Kidney epithelial cell (primary cell): Measurements from ENCODE around the gene CALML4. TPM values are rescaled to one million over a fixed set of nuclear protein-coding genes. Genes with fewer than 3 reads are reported as not detected.

Experiments
- DNase-seq: peaks from one replicate; pipeline ENCODE4 v3.0.0-alpha.2; 2010; ENCODE audit warnings: low read depth
- H3K27me3 ChIP-seq: 2 replicates; pipeline ENCODE4 v1.6.0; 2011; ENCODE audit warnings: low read length; ENCODE audit not compliant: control insufficient read depth, insufficient read depth
- H3K36me3 ChIP-seq: 2 replicates; pipeline ENCODE4 v1.5.1; 2011; ENCODE audit warnings: low read length; ENCODE audit not compliant: control insufficient read depth, insufficient read depth
- H3K4me3 ChIP-seq: 2 replicates; pipeline ENCODE4 v1.5.1; 2011; ENCODE audit warnings: low read depth, mild to moderate bottlenecking, control low read depth, low read length
- total RNA-seq: library from RNA; depleted of rRNA; stranded (reverse); fragments of >200 nt; gene quantifications from 2 replicates; pipeline ENCODE4 v1.2.3, GENCODE V29; 2015
- TF ChIP-seq, protein P1 (sequence below): IDR thresholded peaks from 2 replicates; pipeline ENCODE4 v1.5.1; 2011; ENCODE audit warnings: mild to moderate bottlenecking, moderate library complexity, low read length, control low read depth, inconsistent platforms; ENCODE audit not compliant: insufficient read depth, poor library complexity, severe bottlenecking

The CALML4 gene
- total RNA-seq, 1 donor from 2014 or later = 2.4 TPM

DNA sequence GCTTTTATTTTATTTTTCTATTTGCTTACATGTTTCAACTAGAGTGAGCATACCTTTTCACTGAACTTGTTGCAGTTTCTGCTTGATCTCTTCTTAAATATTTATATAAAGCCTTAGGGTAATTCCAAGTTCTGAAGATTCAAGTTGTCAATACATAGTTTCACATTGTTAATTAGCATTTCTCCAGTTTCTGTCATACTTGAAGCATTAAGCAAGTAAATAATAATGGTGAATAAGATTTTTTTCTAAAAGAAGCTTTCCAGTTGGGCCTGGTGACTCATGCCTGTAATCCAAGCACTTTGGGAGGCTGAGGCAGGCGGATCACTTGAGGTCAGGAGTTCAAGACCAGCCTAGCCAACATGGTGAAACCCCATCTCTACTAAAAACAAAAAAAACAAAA, 53.9 kb downstream of the CALML4 start:
- TF ChIP-seq, protein P1, sequence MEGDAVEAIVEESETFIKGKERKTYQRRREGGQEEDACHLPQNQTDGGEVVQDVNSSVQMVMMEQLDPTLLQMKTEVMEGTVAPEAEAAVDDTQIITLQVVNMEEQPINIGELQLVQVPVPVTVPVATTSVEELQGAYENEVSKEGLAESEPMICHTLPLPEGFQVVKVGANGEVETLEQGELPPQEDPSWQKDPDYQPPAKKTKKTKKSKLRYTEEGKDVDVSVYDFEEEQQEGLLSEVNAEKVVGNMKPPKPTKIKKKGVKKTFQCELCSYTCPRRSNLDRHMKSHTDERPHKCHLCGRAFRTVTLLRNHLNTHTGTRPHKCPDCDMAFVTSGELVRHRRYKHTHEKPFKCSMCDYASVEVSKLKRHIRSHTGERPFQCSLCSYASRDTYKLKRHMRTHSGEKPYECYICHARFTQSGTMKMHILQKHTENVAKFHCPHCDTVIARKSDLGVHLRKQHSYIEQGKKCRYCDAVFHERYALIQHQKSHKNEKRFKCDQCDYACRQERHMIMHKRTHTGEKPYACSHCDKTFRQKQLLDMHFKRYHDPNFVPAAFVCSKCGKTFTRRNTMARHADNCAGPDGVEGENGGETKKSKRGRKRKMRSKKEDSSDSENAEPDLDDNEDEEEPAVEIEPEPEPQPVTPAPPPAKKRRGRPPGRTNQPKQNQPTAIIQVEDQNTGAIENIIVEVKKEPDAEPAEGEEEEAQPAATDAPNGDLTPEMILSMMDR = no peak
- Histone ChIP-seq H3K36me3 (no peaks in the 10 kb centered on the region), H3K4me3 (no peak overlapping the region), H3K27me3 (no peaks in the 10 kb centered on the region)
- DNase-seq = no peak

DNA sequence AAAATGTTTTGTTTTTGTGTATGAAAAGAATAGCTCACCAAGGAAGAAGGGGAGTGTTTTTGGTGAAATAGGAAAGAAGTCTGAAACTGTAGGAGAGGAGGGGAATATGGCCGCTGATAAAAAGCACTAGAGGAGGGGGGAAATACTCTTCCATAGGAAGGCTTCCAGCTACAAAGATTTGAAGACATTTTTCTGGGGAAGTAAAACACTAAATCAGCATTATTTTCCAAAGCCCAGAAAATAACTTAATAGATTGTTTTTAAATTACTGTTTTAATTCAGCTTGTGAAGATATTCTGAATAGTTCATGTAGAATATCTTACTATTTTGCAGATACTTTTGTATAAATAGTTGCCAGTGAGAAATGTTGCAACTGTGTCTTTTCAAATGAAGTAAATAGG, 54.9 kb downstream of the CALML4 start:
- H3K27me3 ChIP-seq = no peaks in the 10 kb centered on the region
- no peak for DNase-seq
- no peaks in the 10 kb centered on the region for H3K36me3 ChIP-seq
- H3K4me3 ChIP-seq = no peak overlapping the region
- TF ChIP-seq, protein P1 = no peak

DNA sequence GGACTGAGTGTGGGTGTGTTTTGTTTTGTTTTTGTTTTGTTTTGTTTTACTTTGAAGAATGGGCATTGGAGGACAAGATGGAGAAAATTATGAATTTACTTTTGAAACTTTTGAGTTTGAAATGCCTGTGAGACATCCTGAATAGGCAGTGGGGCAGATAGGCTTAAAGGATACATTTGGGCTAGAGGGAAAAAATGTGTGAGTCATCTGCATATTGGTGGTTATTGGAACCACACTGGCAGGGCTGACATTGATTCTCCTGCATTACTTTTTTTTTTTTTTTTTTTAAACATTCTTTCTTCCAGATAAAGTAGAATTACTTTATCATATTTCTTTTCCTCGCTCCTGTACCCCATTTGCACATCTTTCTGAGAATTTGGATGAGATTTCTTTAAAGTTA, 56.1 kb downstream of the CALML4 start:
- Histone ChIP-seq H3K27me3 (no peaks in the 10 kb centered on the region), H3K4me3 (no peak overlapping the region), H3K36me3 (no peaks in the 10 kb centered on the region)
- TF ChIP-seq, protein P1 = no peak
- no peak for DNase-seq

DNA sequence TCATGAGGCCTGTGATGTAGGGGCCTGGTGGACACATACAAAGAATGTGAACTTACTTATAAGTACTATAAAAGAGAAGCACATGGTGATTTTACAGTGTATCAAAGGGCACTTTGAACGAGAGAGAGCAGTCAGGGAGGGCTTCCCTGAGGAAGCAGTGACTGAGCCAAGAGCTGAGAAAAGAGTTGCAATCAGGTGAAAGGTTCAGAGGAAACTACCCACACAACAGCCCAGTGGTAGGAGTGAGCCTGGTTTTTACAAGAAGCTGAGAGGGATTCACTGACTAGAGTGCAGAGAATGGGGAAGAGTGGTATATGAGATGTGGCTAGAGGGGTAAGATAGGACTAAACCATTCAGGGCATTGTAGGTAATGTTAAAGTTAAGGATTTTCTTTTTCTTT, 57.1 kb downstream of the CALML4 start:
- DNase-seq = no peak
- no peak overlapping the region for H3K4me3 ChIP-seq
- H3K27me3 ChIP-seq = no peaks in the 10 kb centered on the region
- H3K36me3 ChIP-seq = no peaks in the 10 kb centered on the region
- TF ChIP-seq, protein P1 = no peak

DNA sequence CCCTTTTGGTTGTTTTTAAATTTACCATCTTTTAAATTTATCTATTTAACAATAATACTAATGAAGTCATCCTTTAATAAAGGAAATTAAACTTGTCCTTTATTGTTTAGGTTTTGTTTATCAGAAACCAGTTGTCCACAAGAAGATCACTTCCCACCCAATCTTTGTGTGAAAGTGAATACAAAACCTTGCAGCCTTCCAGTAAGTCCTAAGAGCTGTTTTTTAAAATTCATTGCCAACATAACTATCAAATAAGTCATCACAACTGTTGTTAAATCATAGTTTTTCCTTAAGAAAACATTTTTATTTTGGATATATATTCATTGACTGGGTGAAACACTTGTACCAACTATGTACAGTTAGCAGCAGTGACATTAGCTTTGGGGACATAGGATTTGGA, 59.4 kb downstream of the CALML4 start:
- TF ChIP-seq, protein P1 = no peak
- no peak for DNase-seq
- Histone ChIP-seq H3K27me3 (no peaks in the 10 kb centered on the region), H3K4me3 (no peak overlapping the region), H3K36me3 (no peaks in the 10 kb centered on the region)

DNA sequence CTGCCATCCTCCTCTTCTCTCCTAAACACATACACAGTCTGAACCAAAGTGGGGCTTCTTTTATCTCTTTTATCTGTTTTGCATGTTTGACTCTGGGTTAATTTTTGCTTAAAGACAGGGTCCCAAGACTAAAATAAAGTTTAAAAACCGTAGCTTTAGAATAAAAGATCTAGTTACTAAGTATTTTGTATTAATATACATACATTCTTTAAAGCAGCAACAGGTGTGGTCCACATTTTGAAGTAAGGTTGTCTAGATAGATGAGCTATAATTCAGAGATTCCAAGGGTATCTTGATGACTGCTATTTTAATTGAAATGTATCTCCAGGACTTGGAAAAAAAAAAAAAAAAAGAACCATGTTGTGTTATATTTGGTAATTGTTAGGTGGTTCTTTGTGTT, 61.3 kb downstream of the CALML4 start:
- no peak for DNase-seq
- no peaks in the 10 kb centered on the region for H3K27me3 ChIP-seq
- TF ChIP-seq, protein P1 = no peak
- no peaks in the 10 kb centered on the region for H3K36me3 ChIP-seq
- no peak overlapping the region for H3K4me3 ChIP-seq
